Body of pancreas (tissue), 4 donors: ENCODE data around the gene LRRC3C. TPM values are rescaled to one million over a fixed set of nuclear protein-coding genes. Genes with fewer than 3 reads are reported as not detected.

Experiments
- ATAC-seq: fragments of 150-250 bp; one replicate; pipeline ENCODE4 v1.9.1; 2016
- DNase-seq, 4 donors: peaks; one replicate each; pipeline ENCODE4 v3.0.0-alpha.2; 2019
- H3K27ac ChIP-seq, 4 donors: fragments of 200-600 bp; sonication (generic); 1 replicate in 3 of 4; 2 replicates in 1 of 4; pipeline versions ENCODE4 v1.5.1 to v1.6.1; 2016 to 2019; ENCODE audit warnings: mild to moderate bottlenecking in 1 of 4, mixed read lengths in 1 of 4, moderate library complexity in 1 of 4
- H3K27me3 ChIP-seq, 2 donors: fragments of 200-600 bp; sonication (generic); one replicate each; pipeline ENCODE4 v1.6.0; 2016; ENCODE audit warnings: mild to moderate bottlenecking in 1 of 2
- H3K36me3 ChIP-seq, 2 donors: fragments of 200-600 bp; sonication (generic); replicated peaks in 1 of 2; 2 replicates each; pipeline ENCODE4 v1.5.1; 2016; ENCODE audit warnings: low read depth in 2 of 2; ENCODE audit not compliant: insufficient read depth in 1 of 2
- H3K4me1 ChIP-seq: fragments of 200-600 bp; sonication (generic); one replicate; pipeline ENCODE4 v1.6.0; 2016
- H3K4me3 ChIP-seq, 2 donors: fragments of 200-600 bp; sonication (generic); 1 replicate in 1 of 2; 2 replicates in 1 of 2; pipeline ENCODE4 v1.5.1; 2016 to 2019
- H3K9me3 ChIP-seq, 3 donors: fragments of 200-600 bp; sonication (generic); 1 replicate in 2 of 3; 2 replicates in 1 of 3; pipeline ENCODE4 v1.5.1; 2016
- CTCF ChIP-seq, 7 experiments: fragments of 450-650 bp in 4 of 7; fragments of 200-600 bp in 3 of 7; sonication (generic) in 3 of 7; IDR thresholded peaks; one replicate each; pipeline ENCODE4 v1.5.1; 2016 to 2019; ENCODE audit warnings: antibody characterized with exemption in 7 of 7
- POLR2A ChIP-seq, 3 donors: fragments of 450-650 bp; IDR thresholded peaks; one replicate each; pipeline ENCODE4 v1.6.1; 2016; ENCODE audit warnings: antibody characterized with exemption in 3 of 3, mild to moderate bottlenecking in 2 of 3
- WGBS, 2 donors: methylation state at CpG; one replicate each; pipeline ENCODE4 v1.1.5; 2017; 5-methylcytosine and 5-hydroxymethylcytosine counted together
- intact Hi-C: fragments of 100-400 bp; cut with DNase I; formaldehyde crosslinking; loops from one replicate; pipeline ENCODE4 v1.15.1; 2023
- total RNA-seq, 2 donors: library from RNA; depleted of rRNA; stranded (reverse); fragments of >200 nt; gene quantifications; one replicate each; pipeline ENCODE4 v1.1.0, GENCODE V29; 2016

Gene LRRC3C
- total RNA-seq, 2 donors from 2014 or later, result not detected

DNA sequence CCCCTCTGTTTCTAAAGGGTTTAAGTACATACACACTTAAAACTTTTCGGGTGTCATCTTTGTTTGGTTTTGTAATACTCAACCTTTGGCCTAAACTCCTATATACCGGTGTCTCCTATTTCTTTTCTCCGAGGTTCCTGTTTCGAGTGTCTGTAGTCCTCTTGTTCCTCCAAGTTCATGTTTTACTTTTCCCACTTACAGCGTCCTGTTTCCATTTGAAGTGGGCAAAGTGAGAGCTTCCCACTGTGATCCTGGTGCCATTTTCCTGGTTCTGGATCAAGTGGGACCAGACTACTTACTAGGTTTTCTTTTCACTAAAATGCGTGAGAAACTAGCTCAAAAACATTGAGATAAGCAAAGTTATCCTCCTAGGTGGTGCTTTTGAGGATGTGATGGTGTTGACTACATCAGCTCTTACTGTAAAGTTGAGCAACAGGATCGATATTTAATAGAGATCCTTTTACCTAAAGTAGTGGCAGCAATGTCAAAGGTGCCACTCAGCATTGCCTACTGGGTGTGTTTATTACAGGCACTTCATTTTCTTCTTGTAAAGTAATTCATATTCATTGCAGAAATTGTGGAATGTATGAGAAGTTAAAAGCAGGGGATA lies 54.3 kb downstream of the LRRC3C start:
- WGBS, 2 donors, result 12 to 14% methylated on average over 7 of the region's 7 CpGs
- H3K36me3 ChIP-seq, result peaks cover 16 to 19% of the 10 kb centered on the region in 2 donors
- H3K27me3 ChIP-seq, result no peaks in the 10 kb centered on the region
- H3K4me3 ChIP-seq, result peak overlapping the region; percentile 90 to 100
- TF ChIP-seq CTCF (IDR thresholded peaks at IDR 0.05), result no peak
- no peak for TF ChIP-seq POLR2A (IDR thresholded peaks at IDR 0.05)
- ATAC-seq (no peak), DNase-seq (no peak)
- H3K9me3 ChIP-seq, result no peaks in the 10 kb centered on the region
- H3K27ac ChIP-seq, result no peak overlapping the region
- intact Hi-C loops, result no loop called here
- peaks cover 17% of the 10 kb centered on the region for H3K4me1 ChIP-seq

GRCh38 chr17:39988206-39988810 lies 60.8 kb downstream of the LRRC3C start:
- Histone ChIP-seq H3K27ac (no peak overlapping the region), H3K4me3 (no peak overlapping the region), H3K27me3 (no peaks in the 10 kb centered on the region), H3K9me3 (no peaks in the 10 kb centered on the region), H3K36me3 (peaks cover 66 to 77% of the 10 kb centered on the region in 2 donors), H3K4me1 (no peaks in the 10 kb centered on the region)
- WGBS, 2 donors, result 82 to 92% methylated on average over 11 of the region's 11 CpGs
- TF ChIP-seq POLR2A (IDR thresholded peaks at IDR 0.05), result no peak
- no peak for TF ChIP-seq CTCF (IDR thresholded peaks at IDR 0.05)
- intact Hi-C loops, result no loop called here
- no peak for DNase-seq
- no peak for ATAC-seq

GRCh38 chr17:39994448-39994847 lies 66.9 kb downstream of the LRRC3C start:
- ATAC-seq, result no peak
- no peaks in the 10 kb centered on the region for H3K27me3 ChIP-seq
- intact Hi-C loops, result no loop called here
- no peak overlapping the region for H3K4me3 ChIP-seq
- no peaks in the 10 kb centered on the region for H3K9me3 ChIP-seq
- H3K4me1 ChIP-seq, result no peaks in the 10 kb centered on the region
- TF ChIP-seq POLR2A (IDR thresholded peaks at IDR 0.05) (no peak), CTCF (IDR thresholded peaks at IDR 0.05) (no peak)
- 91 to 93% methylated on average over 10 to 11 of the region's 11 CpGs for WGBS, 2 donors
- no peak overlapping the region for H3K27ac ChIP-seq
- peaks cover 43 to 70% of the 10 kb centered on the region in 2 donors for H3K36me3 ChIP-seq
- no peak for DNase-seq

Other genes starting within 250 kb of the LRRC3C start
- gene PGAP3, start 239.7 kb upstream of the LRRC3C start, total RNA-seq, result 10 to 100 TPM; 13.8 to 33.2 TPM
- 10 to 100 TPM; 52.4 to 65.3 TPM for gene ERBB2, start 227.7 kb upstream of the LRRC3C start, total RNA-seq
- 10 to 100 TPM; 79.1 to 98.2 TPM for gene MIEN1, start 197.2 kb upstream of the LRRC3C start, total RNA-seq
- gene GRB7, start 189.8 kb upstream of the LRRC3C start, total RNA-seq, result 10 to 100 TPM; 25.4 to 39.9 TPM
- under 1 TPM; 0.78 to 0.99 TPM for gene IKZF3, start 63.4 kb upstream of the LRRC3C start, total RNA-seq
- not detected for gene ZPBP2, start 59.5 kb upstream of the LRRC3C start, total RNA-seq
- gene GSDMB, start 9.1 kb upstream of the LRRC3C start, total RNA-seq, result 10 to 100 TPM; 16.3 to 18.5 TPM
- 10 to 100 TPM; 65.6 to 91.0 TPM for gene ORMDL3, start 131 bp upstream of the LRRC3C start, total RNA-seq
- gene GSDMA, start 35.3 kb downstream of the LRRC3C start, total RNA-seq, result 1 to 10 TPM in 1 of 2 donors, not detected in 1; 3.4 TPM
- 10 to 100 TPM; 39.6 to 40.2 TPM for gene PSMD3, start 53.1 kb downstream of the LRRC3C start, total RNA-seq
- 1 to 10 TPM in 1 of 2 donors, under 1 TPM in 1; 0.78 to 1.6 TPM for gene CSF3, start 87.7 kb downstream of the LRRC3C start, total RNA-seq
- 10 to 100 TPM; 34.9 to 38.7 TPM for gene MED24, start 126.7 kb downstream of the LRRC3C start, total RNA-seq
- 10 to 100 TPM; 37.9 to 61.6 TPM for gene THRA, start 135.2 kb downstream of the LRRC3C start, total RNA-seq
- gene NR1D1, start 172.9 kb downstream of the LRRC3C start, total RNA-seq, result 1 to 10 TPM; 2.3 to 5.9 TPM
- 100 to 1,000 TPM in 1 of 2 donors, 10 to 100 TPM in 1; 75.5 to 157 TPM for gene MSL1, start 194.2 kb downstream of the LRRC3C start, total RNA-seq
- gene CASC3, start 212.8 kb downstream of the LRRC3C start, total RNA-seq, result 10 to 100 TPM; 51.7 to 59.4 TPM
- 1 to 10 TPM; 7.0 to 7.3 TPM for gene RAPGEFL1, start 249.7 kb downstream of the LRRC3C start, total RNA-seq